GM12878 (cell line): Measurements from ENCODE around the gene TBC1D10B. TPM values are rescaled to one million over a fixed set of nuclear protein-coding genes. Genes with fewer than 3 reads are reported as not detected.

ENCODE experiments used
- ASH2L ChIP-seq: fragments of 300-600, 200-600 bp; sonication (generic); IDR thresholded peaks from 2 replicates; pipeline ENCODE4 v1.6.1; 2017; ENCODE audit warnings: low read depth, mild to moderate bottlenecking, borderline replicate concordance
- CBX5 ChIP-seq: sonication (generic); IDR thresholded peaks from 2 replicates; pipeline ENCODE4 v1.6.1; 2016; ENCODE audit warnings: low read depth, moderate library complexity, mild to moderate bottlenecking, inconsistent platforms
- JUND ChIP-seq: IDR thresholded peaks from 2 replicates; pipeline ENCODE4 v1.6.1; 2012; ENCODE audit warnings: low read depth, mild to moderate bottlenecking, low read length, improper control_type of control experiment, moderate library complexity
- KLF5 ChIP-seq: fragments of 450-650 bp; IDR thresholded peaks from 2 replicates; pipeline ENCODE4 v1.6.1; 2014; ENCODE audit warnings: mild to moderate bottlenecking; ENCODE audit not compliant: partially characterized antibody
- MYC ChIP-seq: IDR thresholded peaks from 2 replicates; pipeline ENCODE4 v1.6.1; 2011; ENCODE audit warnings: mild to moderate bottlenecking, low read length, moderate library complexity, inconsistent platforms; ENCODE audit not compliant: insufficient read depth, insufficient replicate concordance, insufficient read length, severe bottlenecking
- NRF1 ChIP-seq: conservative IDR thresholded peaks from 2 replicates; pipeline ENCODE4 v1.6.1; 2011; ENCODE audit warnings: mild to moderate bottlenecking, low read depth, low read length, improper control_type of control experiment
- PML ChIP-seq: IDR thresholded peaks from 2 replicates; pipeline ENCODE4 v1.6.1; 2012; ENCODE audit warnings: low read length, inconsistent platforms
- PRDM15 ChIP-seq: fragments of 450-650 bp; formaldehyde crosslinking; IDR thresholded peaks from 2 replicates; pipeline ENCODE4 v1.4.0; 2020; ENCODE audit warnings: mild to moderate bottlenecking, moderate library complexity
- RAD51 ChIP-seq: fragments of 450-650 bp; IDR thresholded peaks from 2 replicates; pipeline ENCODE4 v1.6.1; 2016; ENCODE audit warnings: moderate library complexity, mild to moderate bottlenecking, inconsistent platforms
- RCOR1 ChIP-seq: conservative IDR thresholded peaks from 2 replicates; pipeline ENCODE4 v1.6.1; 2012; ENCODE audit warnings: low read depth, low read length, improper control_type of control experiment
- TCF3 ChIP-seq: IDR thresholded peaks from 2 replicates; pipeline ENCODE4 v1.6.1; 2012; ENCODE audit warnings: low read depth, mild to moderate bottlenecking, low read length, borderline replicate concordance; ENCODE audit not compliant: insufficient read depth
- USF1 ChIP-seq: IDR thresholded peaks from 2 replicates; pipeline ENCODE4 v1.6.1; 2011; ENCODE audit warnings: borderline replicate concordance, low read depth, mild to moderate bottlenecking, moderate library complexity, mixed read lengths, low read length; ENCODE audit not compliant: insufficient read depth; ENCODE audit errors: extremely low read length
- ZBED1 ChIP-seq: IDR thresholded peaks from 2 replicates; pipeline ENCODE4 v1.6.1; 2016; ENCODE audit warnings: borderline replicate concordance
- polyA plus RNA-seq, 11 experiments: library from polyadenylated mRNA; depleted of rRNA in 4 of 11; unstranded in 6 of 11; stranded (reverse) in 5 of 11; fragments of >200 nt; fragmentation: Nextera tagmentation in 4 of 11; fragmentation: Illumina TruSeq in 1 of 11; extraction: Ambion mirVana in 4 of 11; extraction: Trizol in 1 of 11; gene quantifications; 1 replicate in 1 of 11; 2 replicates in 10 of 11; pipeline versions ENCODE4 v1.2.1 to v1.2.3, GENCODE V29; 2011 to 2016; ENCODE audit warnings: inconsistent platforms in 2 of 11, missing spikeins in 2 of 11, low read depth in 1 of 11
- total RNA-seq, 4 experiments: library from RNA; depleted of rRNA in 3 of 4; stranded (reverse); fragments of >200 nt in 3 of 4; fragmentation: Illumina TruSeq in 1 of 4; extraction: Trizol in 1 of 4; gene quantifications; 2 replicates each; pipeline versions ENCODE4 v1.2.1 to v1.2.3, GENCODE V29; 2013 to 2021
- TF ChIP-seq, protein P1 (sequence below): fragments of 450-650 bp; IDR thresholded peaks from 2 replicates; pipeline ENCODE4 v1.6.1; 2017; ENCODE audit warnings: low read depth, mild to moderate bottlenecking, moderate library complexity
- TF ChIP-seq, protein P2 (sequence below): fragments of 450-650 bp; conservative IDR thresholded peaks from 2 replicates; pipeline ENCODE4 v1.6.1; 2017; ENCODE audit warnings: mild to moderate bottlenecking, moderate library complexity
- TF ChIP-seq, protein P3 (sequence below): fragments of 450-650 bp; IDR thresholded peaks from 2 replicates; pipeline ENCODE4 v1.6.1; 2017; ENCODE audit warnings: mild to moderate bottlenecking, moderate library complexity

Gene TBC1D10B
- total and polyA plus RNA-seq, 10 of the 15 experiments (the other 5 are each of a cell fraction or from before 2014, with no cell fraction given) = 2.2 to 51.2 (median 11.6) TPM

DNA sequence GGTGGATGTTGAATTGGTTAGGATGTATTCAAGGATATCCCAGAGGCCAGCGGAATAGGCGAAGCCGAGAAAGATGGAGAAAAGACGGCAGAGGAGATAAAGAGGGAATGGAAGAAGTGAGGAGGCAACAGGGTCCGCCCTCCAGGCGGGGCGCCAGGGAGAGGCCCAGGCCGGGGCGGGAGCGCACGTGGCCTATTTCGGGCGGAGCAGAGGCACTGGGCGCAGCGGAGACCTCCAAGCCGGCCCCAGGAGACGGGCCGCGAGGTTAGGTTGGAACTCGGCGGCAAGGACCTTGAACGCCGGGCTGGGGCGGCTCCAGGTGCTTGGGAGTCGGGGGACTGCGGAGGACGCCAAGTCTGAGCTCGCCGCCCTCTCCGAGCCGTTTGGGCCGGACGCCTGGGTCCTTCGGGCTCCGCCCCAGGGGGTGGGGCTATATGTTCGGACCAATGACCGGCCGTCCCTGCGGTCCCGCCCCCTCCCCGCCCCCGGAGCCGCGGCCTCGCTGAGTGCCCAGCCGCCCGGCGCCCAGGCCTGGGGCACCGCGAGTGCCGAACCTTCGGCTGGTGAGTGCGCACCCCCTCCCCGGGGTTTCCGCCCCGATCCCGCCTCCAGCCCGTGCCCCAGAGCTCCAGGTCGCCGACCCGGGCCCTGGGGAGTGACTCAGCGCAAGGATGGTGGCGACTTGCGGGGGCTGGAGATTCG lies 37.0 kb upstream of the TBC1D10B start, which contains the start of gene ZNF771 (continued):
- TF ChIP-seq, protein P1, sequence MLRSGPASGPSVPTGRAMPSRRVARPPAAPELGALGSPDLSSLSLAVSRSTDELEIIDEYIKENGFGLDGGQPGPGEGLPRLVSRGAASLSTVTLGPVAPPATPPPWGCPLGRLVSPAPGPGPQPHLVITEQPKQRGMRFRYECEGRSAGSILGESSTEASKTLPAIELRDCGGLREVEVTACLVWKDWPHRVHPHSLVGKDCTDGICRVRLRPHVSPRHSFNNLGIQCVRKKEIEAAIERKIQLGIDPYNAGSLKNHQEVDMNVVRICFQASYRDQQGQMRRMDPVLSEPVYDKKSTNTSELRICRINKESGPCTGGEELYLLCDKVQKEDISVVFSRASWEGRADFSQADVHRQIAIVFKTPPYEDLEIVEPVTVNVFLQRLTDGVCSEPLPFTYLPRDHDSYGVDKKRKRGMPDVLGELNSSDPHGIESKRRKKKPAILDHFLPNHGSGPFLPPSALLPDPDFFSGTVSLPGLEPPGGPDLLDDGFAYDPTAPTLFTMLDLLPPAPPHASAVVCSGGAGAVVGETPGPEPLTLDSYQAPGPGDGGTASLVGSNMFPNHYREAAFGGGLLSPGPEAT = 0 out of 2 replicates have a peak, but pooled peaks have one; percentile 25
- no peak for TF ChIP-seq NRF1
- no peak for TF ChIP-seq TCF3
- TF ChIP-seq, protein P2, sequence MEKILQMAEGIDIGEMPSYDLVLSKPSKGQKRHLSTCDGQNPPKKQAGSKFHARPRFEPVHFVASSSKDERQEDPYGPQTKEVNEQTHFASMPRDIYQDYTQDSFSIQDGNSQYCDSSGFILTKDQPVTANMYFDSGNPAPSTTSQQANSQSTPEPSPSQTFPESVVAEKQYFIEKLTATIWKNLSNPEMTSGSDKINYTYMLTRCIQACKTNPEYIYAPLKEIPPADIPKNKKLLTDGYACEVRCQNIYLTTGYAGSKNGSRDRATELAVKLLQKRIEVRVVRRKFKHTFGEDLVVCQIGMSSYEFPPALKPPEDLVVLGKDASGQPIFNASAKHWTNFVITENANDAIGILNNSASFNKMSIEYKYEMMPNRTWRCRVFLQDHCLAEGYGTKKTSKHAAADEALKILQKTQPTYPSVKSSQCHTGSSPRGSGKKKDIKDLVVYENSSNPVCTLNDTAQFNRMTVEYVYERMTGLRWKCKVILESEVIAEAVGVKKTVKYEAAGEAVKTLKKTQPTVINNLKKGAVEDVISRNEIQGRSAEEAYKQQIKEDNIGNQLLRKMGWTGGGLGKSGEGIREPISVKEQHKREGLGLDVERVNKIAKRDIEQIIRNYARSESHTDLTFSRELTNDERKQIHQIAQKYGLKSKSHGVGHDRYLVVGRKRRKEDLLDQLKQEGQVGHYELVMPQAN = peak; percentile 86
- peak; percentile 83 for TF ChIP-seq USF1
- no peak for TF ChIP-seq CBX5
- TF ChIP-seq KLF5 = no peak
- no peak for TF ChIP-seq JUND
- TF ChIP-seq PML = no peak; the same call in 1 of the 2 replicates
- TF ChIP-seq ZBED1 = no peak
- no peak for TF ChIP-seq ASH2L
- TF ChIP-seq MYC = peak; percentile 39
- no peak for TF ChIP-seq RCOR1
- no peak for TF ChIP-seq PRDM15 (CRISPR knock-in tag)
- peak; percentile 81 for TF ChIP-seq RAD51
- TF ChIP-seq, protein P3, sequence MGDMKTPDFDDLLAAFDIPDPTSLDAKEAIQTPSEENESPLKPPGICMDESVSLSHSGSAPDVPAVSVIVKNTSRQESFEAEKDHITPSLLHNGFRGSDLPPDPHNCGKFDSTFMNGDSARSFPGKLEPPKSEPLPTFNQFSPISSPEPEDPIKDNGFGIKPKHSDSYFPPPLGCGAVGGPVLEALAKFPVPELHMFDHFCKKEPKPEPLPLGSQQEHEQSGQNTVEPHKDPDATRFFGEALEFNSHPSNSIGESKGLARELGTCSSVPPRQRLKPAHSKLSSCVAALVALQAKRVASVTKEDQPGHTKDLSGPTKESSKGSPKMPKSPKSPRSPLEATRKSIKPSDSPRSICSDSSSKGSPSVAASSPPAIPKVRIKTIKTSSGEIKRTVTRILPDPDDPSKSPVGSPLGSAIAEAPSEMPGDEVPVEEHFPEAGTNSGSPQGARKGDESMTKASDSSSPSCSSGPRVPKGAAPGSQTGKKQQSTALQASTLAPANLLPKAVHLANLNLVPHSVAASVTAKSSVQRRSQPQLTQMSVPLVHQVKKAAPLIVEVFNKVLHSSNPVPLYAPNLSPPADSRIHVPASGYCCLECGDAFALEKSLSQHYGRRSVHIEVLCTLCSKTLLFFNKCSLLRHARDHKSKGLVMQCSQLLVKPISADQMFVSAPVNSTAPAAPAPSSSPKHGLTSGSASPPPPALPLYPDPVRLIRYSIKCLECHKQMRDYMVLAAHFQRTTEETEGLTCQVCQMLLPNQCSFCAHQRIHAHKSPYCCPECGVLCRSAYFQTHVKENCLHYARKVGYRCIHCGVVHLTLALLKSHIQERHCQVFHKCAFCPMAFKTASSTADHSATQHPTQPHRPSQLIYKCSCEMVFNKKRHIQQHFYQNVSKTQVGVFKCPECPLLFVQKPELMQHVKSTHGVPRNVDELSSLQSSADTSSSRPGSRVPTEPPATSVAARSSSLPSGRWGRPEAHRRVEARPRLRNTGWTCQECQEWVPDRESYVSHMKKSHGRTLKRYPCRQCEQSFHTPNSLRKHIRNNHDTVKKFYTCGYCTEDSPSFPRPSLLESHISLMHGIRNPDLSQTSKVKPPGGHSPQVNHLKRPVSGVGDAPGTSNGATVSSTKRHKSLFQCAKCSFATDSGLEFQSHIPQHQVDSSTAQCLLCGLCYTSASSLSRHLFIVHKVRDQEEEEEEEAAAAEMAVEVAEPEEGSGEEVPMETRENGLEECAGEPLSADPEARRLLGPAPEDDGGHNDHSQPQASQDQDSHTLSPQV = no peak
